Kidney capillary endothelial cell (primary cell): ENCODE results near the gene PHF24.
"Not testable (repeated sequence)": the region's sequence is repeated elsewhere in the genome, so short reads cannot be mapped to it uniquely, and the experiment has no call there.

Experiments used
- DNase-seq: peaks from one replicate; pipeline ENCODE4 v3.0.0-alpha.2; 2018; ENCODE audit warnings: low spot score

The PHF24 gene

GRCh38 chr9:34957492-34958410 lies at the start of gene PHF24:
Gene PHF24 (plus strand): TSS chr9:34958285. CDS start chr9:34971299, 13,014 bp downstream.
- DNase-seq, result no peak

DNA sequence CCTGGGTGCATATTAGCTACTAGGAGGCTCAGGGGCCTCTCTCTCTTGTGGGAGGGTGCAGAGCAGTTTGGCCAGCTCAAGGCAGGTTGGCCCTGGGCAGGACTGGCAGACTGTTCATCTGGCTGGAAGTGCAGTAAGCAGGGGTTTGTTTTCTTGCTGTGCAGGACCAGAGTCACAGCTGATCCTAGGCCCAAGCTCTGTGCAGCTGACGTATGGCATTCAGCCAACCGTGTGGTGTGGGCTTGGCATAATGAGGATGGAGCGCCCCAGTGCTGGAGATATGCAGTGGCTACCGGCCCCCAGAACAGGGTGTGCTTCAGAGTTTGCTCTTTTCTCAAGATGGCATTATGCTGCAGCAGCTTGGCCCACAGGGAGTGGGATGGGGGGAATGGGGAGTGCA lies 31.0 kb upstream of the PHF24 start:
- no peak for DNase-seq

DNA sequence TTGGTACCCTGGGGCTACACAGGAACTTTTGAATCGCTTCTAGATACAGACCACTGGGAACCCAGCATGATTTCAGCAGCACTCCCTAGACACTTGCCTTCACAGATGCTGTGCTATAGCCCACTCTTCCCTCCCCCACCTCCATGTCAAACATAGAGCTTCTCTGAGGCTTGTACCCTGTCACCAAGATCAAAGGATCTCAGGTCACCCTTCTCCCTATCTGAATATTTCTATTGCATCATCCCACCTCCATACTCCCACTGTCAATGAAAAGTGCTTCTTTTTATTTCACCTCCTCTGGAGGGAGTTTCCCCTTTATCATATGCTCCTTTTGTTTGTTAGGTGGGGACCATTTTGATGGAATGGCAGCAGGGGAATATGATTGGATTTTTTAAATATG lies 29.2 kb upstream of the PHF24 start:
- no peak for DNase-seq

GRCh38 chr9:34929506-34930102 lies 28.5 kb upstream of the PHF24 start:
- DNase-seq, result peak; percentile 5

DNA sequence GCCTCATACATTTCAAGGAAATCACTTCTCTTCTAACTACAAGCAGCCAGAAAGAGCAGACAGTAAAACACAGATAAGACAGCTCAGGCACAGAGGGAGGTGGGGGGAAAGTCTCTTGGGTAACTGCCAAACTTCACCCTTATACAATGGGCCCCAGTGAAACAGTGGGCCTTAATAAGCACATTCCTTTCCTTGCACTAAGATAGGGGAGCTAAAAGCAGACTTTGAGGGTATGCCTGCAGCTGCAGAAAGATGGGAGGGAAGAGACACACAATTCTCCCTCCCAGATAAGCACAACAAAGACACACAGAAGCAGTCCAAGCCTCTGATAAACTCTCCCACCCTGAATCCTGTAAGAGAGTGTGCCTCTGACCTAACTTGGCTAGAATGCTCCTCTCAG lies 18.1 kb upstream of the PHF24 start:
- DNase-seq, result not testable (repeated sequence)

- no peak for DNase-seq
Measured at GRCh38 chr9:34948451-34948850, 9.6 kb upstream of the PHF24 start.

DNA sequence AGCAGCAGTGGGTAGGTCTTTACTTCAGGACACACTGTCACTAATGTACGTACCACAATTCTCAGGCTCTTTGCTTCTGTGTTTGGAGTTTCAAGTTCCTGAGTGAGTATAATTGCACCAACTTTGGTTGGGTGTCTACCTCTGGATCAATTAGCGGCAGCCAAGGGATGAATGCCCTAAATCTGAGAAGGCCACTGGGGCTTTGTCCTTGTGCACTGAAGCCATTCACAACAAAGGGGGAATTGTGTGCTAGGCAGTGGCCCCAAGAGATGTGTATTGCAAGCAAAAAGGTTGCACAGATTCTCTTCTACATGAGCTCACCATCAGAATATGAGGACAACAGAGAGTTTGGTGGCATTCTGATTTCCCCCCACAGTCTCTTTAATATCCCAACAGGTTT lies 3.9 kb upstream of the PHF24 start:
- no peak for DNase-seq

DNA sequence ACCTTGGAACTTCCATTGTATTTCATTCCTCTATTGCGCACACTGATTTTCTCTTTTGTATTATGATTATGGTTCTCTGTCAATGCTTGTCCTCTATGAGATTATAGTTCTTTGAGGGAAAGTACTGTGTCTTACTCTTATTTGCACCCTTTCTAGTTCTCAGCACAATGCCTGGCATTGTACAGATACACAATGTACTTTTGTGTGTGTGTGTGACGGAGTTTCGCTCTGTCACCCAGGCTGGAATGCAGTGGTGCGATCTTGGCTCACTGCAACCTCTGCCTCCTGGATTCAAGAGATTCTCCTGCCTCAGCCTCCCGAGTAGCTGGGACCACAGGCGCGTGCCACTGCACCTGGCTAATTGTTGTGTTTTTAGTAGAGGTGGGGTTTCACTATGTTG lies 2.0 kb upstream of the PHF24 start:
- not testable (repeated sequence) for DNase-seq

DNA sequence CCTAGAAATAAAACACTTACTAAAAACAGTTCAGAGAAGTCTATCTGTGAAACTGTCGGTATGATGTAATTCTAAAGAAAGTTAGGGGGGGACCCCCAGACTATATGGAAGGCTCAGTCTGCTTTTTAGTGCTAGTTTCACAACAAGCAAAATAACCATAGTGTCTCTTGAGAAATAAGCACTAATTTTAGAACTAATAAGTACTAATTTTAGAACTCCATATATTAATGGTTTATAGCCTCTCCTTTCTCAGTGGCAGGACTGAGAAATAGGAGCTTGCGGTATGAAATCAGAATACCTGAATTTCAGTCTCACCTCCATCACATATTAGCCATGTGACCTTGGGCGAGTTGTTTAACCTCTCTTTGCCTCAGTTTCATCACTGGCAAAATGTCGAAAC lies 1.4 kb upstream of the PHF24 start:
- no peak for DNase-seq

GRCh38 chr9:34958411-34958982 lies 412 bp downstream of the PHF24 start:
- no peak for DNase-seq

GRCh38 chr9:34959461-34959860 lies 1.4 kb downstream of the PHF24 start:
- DNase-seq, result no peak

DNA sequence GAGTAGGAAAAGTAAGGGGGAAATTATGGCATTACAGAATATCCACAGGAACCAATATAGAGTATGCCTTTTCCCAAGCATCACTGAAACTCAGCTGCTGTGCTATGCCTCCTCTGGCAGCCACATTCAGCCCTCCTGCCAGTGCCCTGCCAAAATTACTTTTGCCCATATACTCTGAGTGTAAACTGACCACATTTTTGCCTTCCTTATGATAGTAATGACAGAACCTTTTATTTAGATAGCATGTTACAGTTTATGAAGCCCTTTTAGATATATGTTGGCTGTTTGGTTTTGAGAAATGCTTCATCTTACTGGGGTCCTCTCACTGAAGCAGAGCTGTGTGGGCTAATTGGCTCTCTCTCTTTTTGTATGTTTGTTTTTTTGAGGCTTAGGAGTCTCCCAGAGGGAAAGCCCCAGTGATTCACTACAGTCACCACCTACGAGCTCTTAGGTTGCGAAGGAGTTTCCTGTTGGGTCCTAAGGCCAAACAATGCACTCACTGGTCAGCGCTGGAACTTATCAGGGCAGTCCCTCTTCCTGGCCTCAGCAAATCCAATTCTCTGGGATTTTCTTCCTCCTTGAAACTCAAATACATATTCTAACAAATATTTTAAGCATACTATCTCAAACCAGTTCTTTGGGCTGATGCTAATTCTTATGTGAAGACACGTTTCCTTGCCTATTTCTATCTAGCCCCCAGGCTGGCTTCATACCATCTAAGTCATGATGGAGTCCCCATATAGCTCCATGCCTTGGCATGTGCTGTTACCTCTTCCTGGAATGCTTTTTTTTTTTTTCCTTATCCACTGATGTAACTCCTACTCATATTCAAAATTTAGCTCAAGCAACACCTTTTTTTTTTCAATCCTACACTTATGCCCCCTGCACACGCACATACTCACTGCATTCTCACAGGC lies 3.7 kb downstream of the PHF24 start:
- peak; percentile 42 for DNase-seq

DNA sequence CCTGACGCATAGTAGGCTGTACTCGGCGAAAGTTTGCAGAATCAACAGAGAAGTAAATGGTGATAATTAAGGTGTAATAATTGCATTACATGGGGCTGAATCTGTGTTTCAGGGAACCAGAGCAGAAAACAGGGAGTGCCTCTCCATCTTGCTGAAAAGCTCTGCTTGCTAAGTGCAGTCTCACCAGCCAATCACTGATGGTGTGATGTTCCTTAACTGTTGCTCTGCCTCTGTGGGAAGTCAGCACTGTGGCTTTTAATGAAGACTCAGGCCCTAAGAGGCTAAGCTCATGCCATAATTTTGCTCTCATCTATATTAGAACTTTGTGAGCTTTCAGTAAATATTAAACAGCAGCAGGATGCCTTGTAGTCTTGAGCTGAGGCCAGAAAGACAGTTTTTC lies 4.5 kb downstream of the PHF24 start:
- no peak for DNase-seq

GRCh38 chr9:34963552-34963951 lies 5.5 kb downstream of the PHF24 start:
- no peak for DNase-seq

DNA sequence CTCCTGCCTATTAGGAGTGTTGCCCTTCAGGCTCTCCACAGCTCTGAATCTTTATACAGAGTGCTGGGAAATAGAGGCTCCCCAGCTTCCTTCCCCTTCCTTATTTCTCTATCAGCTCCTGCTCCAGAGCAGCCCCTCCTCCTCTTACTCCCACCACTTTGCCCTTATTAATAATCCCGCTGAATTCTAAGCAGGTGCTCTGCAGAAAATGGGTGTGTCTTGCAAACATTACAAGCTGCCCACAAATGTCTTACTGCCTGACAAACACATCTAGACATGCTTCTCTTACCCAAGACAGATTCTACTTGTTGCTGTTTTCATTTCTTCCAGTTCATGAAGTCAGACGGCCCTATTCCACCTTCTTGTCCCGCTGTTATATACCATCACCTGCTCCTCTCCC lies 6.4 kb downstream of the PHF24 start:
- DNase-seq, result no peak

- DNase-seq, result no peak
Measured at GRCh38 chr9:34971146-34971811, 13.2 kb downstream of the PHF24 start.

DNA sequence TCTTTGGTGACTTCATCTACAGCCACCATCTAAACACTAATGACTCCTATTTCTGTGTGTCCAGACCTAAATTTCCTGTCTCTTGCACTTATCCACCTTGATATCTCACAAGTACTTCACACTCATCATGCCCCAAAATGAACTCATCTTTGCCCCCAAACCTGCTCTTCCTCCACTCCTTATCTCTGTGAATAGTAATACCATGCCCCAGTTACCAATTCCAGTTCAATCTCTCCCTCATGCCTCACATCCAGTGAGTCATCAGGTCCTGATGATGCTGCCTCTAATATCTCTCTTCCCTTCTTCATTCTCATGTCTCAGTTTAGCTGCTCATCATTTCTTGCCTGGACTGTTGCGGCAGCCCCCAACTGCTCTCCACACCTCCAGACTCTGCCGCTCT lies 16.6 kb downstream of the PHF24 start:
- DNase-seq, result no peak

- DNase-seq, result no peak
Measured at GRCh38 chr9:34976441-34976840, 18.4 kb downstream of the PHF24 start.

- no peak for DNase-seq
Measured at GRCh38 chr9:34976992-34977391, 18.9 kb downstream of the PHF24 start.

DNA sequence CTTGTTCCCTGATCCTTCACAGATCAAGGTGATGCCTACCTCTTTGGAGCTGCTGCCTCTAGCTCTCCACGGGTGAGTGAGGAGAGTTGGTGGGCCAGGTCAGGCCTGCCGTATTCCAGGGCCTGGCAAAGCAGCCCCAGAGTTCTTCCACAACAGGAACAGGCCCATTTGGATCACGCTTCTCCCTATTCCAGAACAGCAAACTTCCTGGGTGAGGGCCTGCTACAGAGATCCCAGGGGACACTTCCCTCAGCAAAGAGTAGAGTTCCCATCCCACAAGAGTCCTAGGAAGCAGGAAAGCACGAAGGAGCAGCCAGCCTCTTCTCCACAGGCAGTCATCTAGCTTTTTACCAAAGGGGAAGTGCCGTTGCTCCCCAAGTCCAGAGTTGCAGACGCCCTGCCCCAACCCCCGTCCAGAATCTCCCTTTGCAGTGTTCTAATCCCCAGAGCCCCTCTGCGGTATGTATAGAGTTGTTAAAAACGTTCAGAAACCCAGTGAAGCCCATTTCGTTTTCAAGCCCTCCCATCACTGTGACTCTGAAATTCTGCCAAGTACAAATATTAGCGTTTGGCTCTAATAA lies 22.2 kb downstream of the PHF24 start:
- DNase-seq, result no peak

- no peak for DNase-seq
Measured at GRCh38 chr9:34982361-34982760, 24.3 kb downstream of the PHF24 start.
